ENCODE data around the gene ITPR1. TPM values are rescaled to one million over a fixed set of nuclear protein-coding genes. Genes with fewer than 3 reads are reported as not detected.

The ITPR1 gene
- total and polyA plus RNA-seq, 2 of the 4 experiments (the other 2 are of a cell fraction): 1.8 to 5.7 TPM

DNA sequence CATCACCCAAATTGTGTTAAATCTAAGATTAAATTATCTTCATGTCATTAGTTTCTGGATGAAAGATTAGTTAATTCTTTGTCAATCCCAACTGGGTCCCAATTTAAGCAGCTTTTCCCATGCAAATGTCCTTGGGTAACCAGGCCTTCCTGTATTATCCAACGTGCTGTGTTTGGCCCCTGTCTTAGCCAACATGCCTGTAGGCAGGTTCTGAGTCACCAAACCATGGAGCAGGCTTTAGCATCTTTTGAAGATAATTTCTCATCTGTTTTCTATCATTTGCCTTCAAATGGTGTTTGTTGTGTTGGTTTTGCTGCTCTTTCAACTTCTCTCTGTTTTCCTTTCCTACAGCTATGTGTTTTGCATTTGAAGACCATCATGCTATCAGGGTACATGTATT lies 216.2 kb downstream of the ITPR1 start:
- no peak overlapping the region for H3K4ac ChIP-seq (ENCODE audit: low read depth, low read length)
- H3K4me3 ChIP-seq (ENCODE audit: insufficient read depth, low read depth, low read length): no peak overlapping the region
- H2BK5ac ChIP-seq (ENCODE audit: low read depth, low read length, poor library complexity, severe bottlenecking): no peak overlapping the region
- H2BK15ac ChIP-seq (ENCODE audit: low read depth, low read length): no peak overlapping the region
- TF ChIP-seq MAFK (IDR thresholded peaks at IDR 0.05; ENCODE audit: low read depth, low read length): no peak
- 0 out of 2 replicates have a peak, but pooled peaks have one; percentile 4 for TF ChIP-seq CEBPB (IDR thresholded peaks at IDR 0.05; ENCODE audit: low read depth, low read length)
- no peak overlapping the region for H4K91ac ChIP-seq (ENCODE audit: insufficient read depth, low read depth, low read length)
- no peak overlapping the region for H3K14ac ChIP-seq (replicated peaks; ENCODE audit: low read depth, low read length)
- H3K36me3 ChIP-seq (ENCODE audit: control insufficient read depth, insufficient read depth, low read length): peaks cover 1% of the 10 kb centered on the region; the same call in 1 of the 2 replicates
- H3K4me1 ChIP-seq (ENCODE audit: control insufficient read depth, insufficient read depth, low read length): peaks cover 2% of the 10 kb centered on the region; the same call in 1 of the 2 replicates
- H3K56ac ChIP-seq (ENCODE audit: extremely low read depth, insufficient read depth, low read length): no peak overlapping the region
- H3K27me3 ChIP-seq (ENCODE audit: control insufficient read depth, insufficient read depth, low read length): no peaks in the 10 kb centered on the region
- ATAC-seq (ENCODE audit: low read depth): no peak
- no peak overlapping the region for H2BK20ac ChIP-seq (ENCODE audit: low read depth, low read length)
- CTCF ChIA-PET: no interaction called here
- no peak overlapping the region for H4K5ac ChIP-seq (ENCODE audit: low read depth, low read length)
- H2AK9ac ChIP-seq (replicated peaks; ENCODE audit: low read depth, low read length, poor library complexity): no peak overlapping the region
- no peak overlapping the region for H3K23ac ChIP-seq (ENCODE audit: low read depth, low read length)
- BruUV-seq (replicated peaks): no TSS peak
- H2BK120ac ChIP-seq (ENCODE audit: low read depth, low read length): no peak overlapping the region
- H3K79me1 ChIP-seq (ENCODE audit: low read depth in 1 of 2, low read length in 2 of 2): no peaks in the 10 kb centered on the region
- H3K9me3 ChIP-seq (ENCODE audit: control insufficient read depth, insufficient read depth, low read length): no peaks in the 10 kb centered on the region
- no peak overlapping the region for H4K8ac ChIP-seq (ENCODE audit: low read depth in 2 of 2, low read length in 2 of 2)
- POLR2A ChIA-PET (ENCODE audit: unreplicated experiment): no interaction called here
- H3K9me1 ChIP-seq (ENCODE audit: insufficient read depth, low read length): no peaks in the 10 kb centered on the region
- no peak overlapping the region for H2AFZ ChIP-seq (replicated peaks; ENCODE audit: low read length, poor library complexity)
- WGBS, 2 experiments (ENCODE audit: extremely low coverage in 2 of 2, insufficient read length in 1 of 2): 40% methylated on average over 1 of the region's 1 CpG; no CpG with 5 or more reads in 1 of the 2 experiments
- dilution Hi-C loops (cut with HindIII; ENCODE audit: low sequenced_read_pairs, unreplicated experiment): no loop called here
- H2AK5ac ChIP-seq (ENCODE audit: low read depth, low read length): no peak overlapping the region
- intact Hi-C loops (cut with micrococcal nuclease): no loop called here
- DNase-seq: peak; percentile 43
- no peak overlapping the region for H3K9ac ChIP-seq (ENCODE audit: low read depth, low read length)
- no peak overlapping the region for H3K4me2 ChIP-seq (ENCODE audit: low read depth, low read length)
- no peak overlapping the region for H3K18ac ChIP-seq (ENCODE audit: low read depth, low read length)
- in situ Hi-C loops (cut with MboI; ENCODE audit: low sequenced_read_pairs): no loop called here
- H3K27ac ChIP-seq (ENCODE audit: insufficient read depth, low read length): no peak overlapping the region
- no peaks in the 10 kb centered on the region for H4K20me1 ChIP-seq (ENCODE audit: insufficient read depth, low read length)
